Panc1 (cell line): ENCODE data around the gene SPATA21.

Experiments
- CTCF ChIP-seq: fragments of 450-650 bp; IDR thresholded peaks from 2 replicates; pipeline ENCODE4 v1.5.1; 2017; ENCODE audit warnings: mild to moderate bottlenecking
- POLR2AphosphoS5 ChIP-seq: IDR thresholded peaks from 2 replicates; pipeline ENCODE4 v1.6.1; 2012; ENCODE audit warnings: mild to moderate bottlenecking, low read depth, low read length, moderate library complexity
- REST ChIP-seq, 2 experiments: IDR thresholded peaks; 2 replicates each; pipeline ENCODE4 v1.6.1; 2011 to 2012; ENCODE audit warnings: low read depth in 2 of 2, control low read depth in 1 of 2, low read length in 1 of 2, mild to moderate bottlenecking in 1 of 2, moderate library complexity in 1 of 2; ENCODE audit not compliant: insufficient read depth in 1 of 2
- SIN3A ChIP-seq: IDR thresholded peaks from 2 replicates; pipeline ENCODE4 v1.6.1; 2012; ENCODE audit warnings: low read depth, mild to moderate bottlenecking, low read length, moderate library complexity, borderline replicate concordance; ENCODE audit not compliant: insufficient read depth
- TCF7L2 ChIP-seq: IDR thresholded peaks from 2 replicates; pipeline ENCODE4 v1.6.1; 2011; ENCODE audit warnings: mild to moderate bottlenecking, low read depth, low read length, inconsistent platforms

GRCh38 chr1:16367968-16368890, 69.0 kb downstream of the SPATA21 start:
- no peak for TF ChIP-seq CTCF
- TF ChIP-seq SIN3A: no peak
- no peak for TF ChIP-seq REST (IDR thresholded peaks at IDR 0.05; ENCODE audit: insufficient read depth in 1 of 2, low read depth in 2 of 2, low read length in 1 of 2)
- TF ChIP-seq TCF7L2: peak; percentile 80
- no peak for TF ChIP-seq POLR2AphosphoS5
